Measurements from ENCODE around the gene GPR155.

The GPR155 gene

DNA sequence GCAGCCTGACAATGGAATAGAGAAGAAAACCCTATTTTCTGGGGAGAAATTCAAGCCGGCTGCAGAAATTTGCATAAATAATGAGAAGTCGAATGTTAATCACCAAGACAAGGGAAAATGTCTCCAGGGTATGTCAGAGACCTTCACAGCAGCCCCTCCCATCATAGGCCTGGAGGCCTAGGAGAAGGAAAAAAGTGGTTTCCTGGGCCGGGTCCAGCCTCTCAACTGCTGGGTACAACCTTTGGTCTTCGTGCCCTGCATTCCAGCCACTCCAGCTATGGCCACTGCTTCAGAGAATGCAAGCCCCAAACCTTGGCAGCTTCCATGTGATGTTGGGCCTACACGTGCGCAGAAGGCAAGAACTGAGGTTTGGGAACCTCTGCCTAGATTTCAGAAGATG, 97.3 kb downstream of the GPR155 start:
- TF ChIP-seq, protein P1, sequence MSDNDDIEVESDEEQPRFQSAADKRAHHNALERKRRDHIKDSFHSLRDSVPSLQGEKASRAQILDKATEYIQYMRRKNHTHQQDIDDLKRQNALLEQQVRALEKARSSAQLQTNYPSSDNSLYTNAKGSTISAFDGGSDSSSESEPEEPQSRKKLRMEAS (IDR thresholded peaks at IDR 0.05), result no peak
- TF ChIP-seq ZBTB7A (IDR thresholded peaks at IDR 0.05; ENCODE audit: low read depth), result no peak
- TF ChIP-seq, protein P2, sequence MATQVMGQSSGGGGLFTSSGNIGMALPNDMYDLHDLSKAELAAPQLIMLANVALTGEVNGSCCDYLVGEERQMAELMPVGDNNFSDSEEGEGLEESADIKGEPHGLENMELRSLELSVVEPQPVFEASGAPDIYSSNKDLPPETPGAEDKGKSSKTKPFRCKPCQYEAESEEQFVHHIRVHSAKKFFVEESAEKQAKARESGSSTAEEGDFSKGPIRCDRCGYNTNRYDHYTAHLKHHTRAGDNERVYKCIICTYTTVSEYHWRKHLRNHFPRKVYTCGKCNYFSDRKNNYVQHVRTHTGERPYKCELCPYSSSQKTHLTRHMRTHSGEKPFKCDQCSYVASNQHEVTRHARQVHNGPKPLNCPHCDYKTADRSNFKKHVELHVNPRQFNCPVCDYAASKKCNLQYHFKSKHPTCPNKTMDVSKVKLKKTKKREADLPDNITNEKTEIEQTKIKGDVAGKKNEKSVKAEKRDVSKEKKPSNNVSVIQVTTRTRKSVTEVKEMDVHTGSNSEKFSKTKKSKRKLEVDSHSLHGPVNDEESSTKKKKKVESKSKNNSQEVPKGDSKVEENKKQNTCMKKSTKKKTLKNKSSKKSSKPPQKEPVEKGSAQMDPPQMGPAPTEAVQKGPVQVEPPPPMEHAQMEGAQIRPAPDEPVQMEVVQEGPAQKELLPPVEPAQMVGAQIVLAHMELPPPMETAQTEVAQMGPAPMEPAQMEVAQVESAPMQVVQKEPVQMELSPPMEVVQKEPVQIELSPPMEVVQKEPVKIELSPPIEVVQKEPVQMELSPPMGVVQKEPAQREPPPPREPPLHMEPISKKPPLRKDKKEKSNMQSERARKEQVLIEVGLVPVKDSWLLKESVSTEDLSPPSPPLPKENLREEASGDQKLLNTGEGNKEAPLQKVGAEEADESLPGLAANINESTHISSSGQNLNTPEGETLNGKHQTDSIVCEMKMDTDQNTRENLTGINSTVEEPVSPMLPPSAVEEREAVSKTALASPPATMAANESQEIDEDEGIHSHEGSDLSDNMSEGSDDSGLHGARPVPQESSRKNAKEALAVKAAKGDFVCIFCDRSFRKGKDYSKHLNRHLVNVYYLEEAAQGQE (IDR thresholded peaks at IDR 0.05; ENCODE audit: low read depth), result no peak
- TF ChIP-seq FOXM1 (IDR thresholded peaks at IDR 0.05; ENCODE audit: borderline replicate concordance, low read depth), result no peak
- TF ChIP-seq YY1 (IDR thresholded peaks at IDR 0.05; ENCODE audit: low read depth), result no peak
- no peak for TF ChIP-seq CEBPB (IDR thresholded peaks at IDR 0.05)
- TF ChIP-seq, protein P3, sequence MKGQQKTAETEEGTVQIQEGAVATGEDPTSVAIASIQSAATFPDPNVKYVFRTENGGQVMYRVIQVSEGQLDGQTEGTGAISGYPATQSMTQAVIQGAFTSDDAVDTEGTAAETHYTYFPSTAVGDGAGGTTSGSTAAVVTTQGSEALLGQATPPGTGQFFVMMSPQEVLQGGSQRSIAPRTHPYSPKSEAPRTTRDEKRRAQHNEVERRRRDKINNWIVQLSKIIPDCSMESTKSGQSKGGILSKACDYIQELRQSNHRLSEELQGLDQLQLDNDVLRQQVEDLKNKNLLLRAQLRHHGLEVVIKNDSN (IDR thresholded peaks at IDR 0.05), result no peak
- TF ChIP-seq NFIC (IDR thresholded peaks at IDR 0.05), result no peak
- TF ChIP-seq TCF12 (IDR thresholded peaks at IDR 0.05; ENCODE audit: low read depth), result no peak
- TF ChIP-seq TEAD4 (IDR thresholded peaks at IDR 0.05), result no peak
- no peak for TF ChIP-seq TAF1 (IDR thresholded peaks at IDR 0.05; ENCODE audit: low read depth)
- no peak for TF ChIP-seq EP300 (IDR thresholded peaks at IDR 0.05; ENCODE audit: borderline replicate concordance)
- no peak for TF ChIP-seq CREB1 (IDR thresholded peaks at IDR 0.05; ENCODE audit: low read depth)
- TF ChIP-seq EGR1 (IDR thresholded peaks at IDR 0.05), result no peak
- TF ChIP-seq RAD21 (IDR thresholded peaks at IDR 0.05; ENCODE audit: low read depth), result no peak

DNA sequence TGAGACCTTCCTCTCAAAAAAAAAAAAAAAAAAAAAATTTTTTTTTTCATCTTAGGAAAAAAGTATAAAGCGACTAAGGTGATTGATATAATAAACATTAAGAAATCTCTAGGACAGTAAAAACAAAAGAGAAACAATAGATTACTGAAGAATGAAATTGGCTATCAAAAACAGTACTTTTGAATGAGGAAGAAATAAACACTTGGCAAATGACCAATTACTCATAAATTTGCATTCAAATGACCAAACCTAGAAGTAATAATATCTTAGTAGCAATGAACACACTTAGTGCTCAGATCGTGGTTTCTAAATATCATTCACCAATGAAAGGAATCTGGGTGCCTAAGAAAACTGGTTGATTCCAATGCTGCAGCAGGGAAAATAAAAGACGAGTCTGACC, 101.6 kb downstream of the GPR155 start:
- no peak for TF ChIP-seq TAF1 (IDR thresholded peaks at IDR 0.05; ENCODE audit: low read depth)
- TF ChIP-seq EGR1 (IDR thresholded peaks at IDR 0.05), result no peak

DNA sequence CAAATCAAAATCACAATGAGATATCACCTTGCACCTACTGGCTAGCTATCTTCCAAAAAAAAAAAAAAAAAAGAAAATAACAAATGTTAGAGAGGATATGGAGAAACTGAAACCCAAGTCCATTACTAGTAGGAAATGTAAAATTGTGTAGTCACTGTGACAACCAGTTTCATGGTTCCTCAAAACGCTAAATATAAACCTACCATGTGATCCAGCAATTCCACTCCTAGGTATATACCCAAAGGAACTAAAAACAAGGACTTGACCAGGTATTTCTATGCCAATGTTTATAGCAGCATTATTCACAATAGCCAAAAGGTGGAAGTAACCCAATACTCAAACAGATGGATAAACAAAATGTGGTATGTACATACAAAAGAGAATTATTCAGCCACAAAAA, 103.0 kb downstream of the GPR155 start:
- TF ChIP-seq, protein P1 (IDR thresholded peaks at IDR 0.05), result no peak
- TF ChIP-seq CEBPB (IDR thresholded peaks at IDR 0.05) (no peak), CREB1 (IDR thresholded peaks at IDR 0.05; ENCODE audit: low read depth) (no peak), RAD21 (IDR thresholded peaks at IDR 0.05; ENCODE audit: low read depth) (no peak), EP300 (IDR thresholded peaks at IDR 0.05; ENCODE audit: borderline replicate concordance) (no peak), YY1 (IDR thresholded peaks at IDR 0.05; ENCODE audit: low read depth) (no peak), FOXM1 (IDR thresholded peaks at IDR 0.05; ENCODE audit: borderline replicate concordance, low read depth) (no peak), ZBTB7A (IDR thresholded peaks at IDR 0.05; ENCODE audit: low read depth) (no peak), EGR1 (IDR thresholded peaks at IDR 0.05) (no peak), NFIC (IDR thresholded peaks at IDR 0.05) (no peak), TAF1 (IDR thresholded peaks at IDR 0.05; ENCODE audit: low read depth) (no peak), TCF12 (IDR thresholded peaks at IDR 0.05; ENCODE audit: low read depth) (no peak), TEAD4 (IDR thresholded peaks at IDR 0.05) (no peak)
- TF ChIP-seq, protein P2 (IDR thresholded peaks at IDR 0.05; ENCODE audit: low read depth), result no peak
- TF ChIP-seq, protein P3 (IDR thresholded peaks at IDR 0.05), result no peak

Measured in Ishikawa (cell line).